DMS153 treated with DMSO at 0.1 percent for 48 hours (cell line): ENCODE data around the gene WDR37.
"Not testable (repeated sequence)": the region's sequence is repeated elsewhere in the genome, so short reads cannot be mapped to it uniquely, and the experiment has no call there.

Source experiments
- DNase-seq: peaks from one replicate; lab custom pipeline; 2025; ENCODE audit not compliant: unreplicated experiment; lab: John Stamatoyannopoulos, UW

The WDR37 gene

DNA sequence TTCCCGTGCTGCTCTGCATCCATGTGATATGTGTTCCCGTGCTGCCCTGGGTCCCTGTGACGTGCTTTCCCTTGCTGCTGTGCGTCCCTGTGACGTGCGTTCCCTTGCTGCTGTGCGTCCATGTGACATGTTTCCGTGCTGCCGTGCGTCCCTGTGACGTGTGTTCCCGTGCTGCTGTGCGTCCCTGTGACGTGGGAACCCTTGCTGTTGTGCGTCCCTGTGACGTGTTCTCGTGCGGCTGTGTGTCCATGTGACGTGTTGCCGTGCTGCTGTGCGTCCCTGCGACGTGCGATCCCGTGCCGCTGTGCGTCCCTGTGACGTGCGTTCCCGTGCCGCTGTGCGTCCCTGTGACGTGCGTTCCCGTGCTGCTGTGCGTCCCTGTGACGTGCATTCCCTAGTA is 45.8 kb downstream of the WDR37 start:
- no peak for DNase-seq

DNA sequence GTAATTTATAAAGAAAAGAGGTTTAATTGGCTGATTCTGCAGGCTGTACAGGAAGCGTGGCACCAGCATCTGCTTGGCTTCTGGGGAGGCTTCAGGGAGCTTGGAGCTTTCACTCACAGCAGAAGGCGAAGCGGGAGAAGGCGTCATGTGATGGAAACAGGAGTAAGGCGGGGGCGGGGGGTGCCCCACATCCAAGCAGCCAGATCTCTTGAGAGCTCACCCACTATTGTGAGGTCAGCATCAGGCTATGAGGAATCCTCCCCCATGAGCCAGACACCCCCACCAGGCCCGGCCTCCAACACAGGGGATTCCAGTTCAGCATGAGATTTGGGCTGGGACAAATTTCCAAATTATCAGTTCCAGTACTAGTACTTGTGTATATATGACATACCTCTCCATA is 46.2 kb downstream of the WDR37 start:
- DNase-seq, result no peak

DNA sequence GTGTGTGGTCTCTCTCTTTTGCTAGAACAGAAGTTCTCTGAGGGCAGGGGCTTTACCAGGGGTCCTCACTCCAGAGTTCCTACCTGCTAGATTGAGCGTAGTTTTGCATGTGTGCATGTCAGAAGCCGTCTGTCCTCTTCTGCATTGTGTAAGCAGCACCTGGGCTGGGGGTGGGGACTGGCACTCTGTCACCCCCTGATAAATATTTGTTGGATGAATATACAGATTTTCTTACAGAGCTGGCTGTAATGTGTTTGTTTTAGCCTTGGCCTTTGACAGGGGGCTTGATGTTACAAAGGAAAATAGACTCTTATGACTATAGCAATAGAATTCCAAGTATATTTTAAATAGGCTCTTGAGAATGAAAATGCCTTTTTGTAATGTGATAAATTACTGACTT is 46.6 kb downstream of the WDR37 start:
- no peak for DNase-seq

DNA sequence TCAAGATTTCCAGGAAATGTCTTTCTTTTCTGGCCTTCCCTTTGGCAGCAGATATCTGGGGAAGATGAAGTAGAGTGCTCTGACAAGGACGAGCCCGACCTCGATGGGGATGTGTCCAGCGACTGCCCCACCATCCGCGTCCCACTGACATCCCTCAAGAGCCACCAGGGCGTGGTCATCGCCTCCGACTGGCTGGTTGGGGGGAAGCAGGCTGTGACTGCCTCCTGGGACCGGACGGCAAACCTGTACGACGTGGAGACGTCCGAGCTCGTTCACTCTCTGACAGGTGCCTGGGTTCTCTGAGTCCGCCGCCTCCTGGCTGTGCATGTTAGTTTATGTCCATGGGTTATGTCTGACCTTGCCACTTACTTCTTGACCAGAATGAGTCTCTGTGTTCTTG is 47.4 kb downstream of the WDR37 start:
- no peak for DNase-seq

DNA sequence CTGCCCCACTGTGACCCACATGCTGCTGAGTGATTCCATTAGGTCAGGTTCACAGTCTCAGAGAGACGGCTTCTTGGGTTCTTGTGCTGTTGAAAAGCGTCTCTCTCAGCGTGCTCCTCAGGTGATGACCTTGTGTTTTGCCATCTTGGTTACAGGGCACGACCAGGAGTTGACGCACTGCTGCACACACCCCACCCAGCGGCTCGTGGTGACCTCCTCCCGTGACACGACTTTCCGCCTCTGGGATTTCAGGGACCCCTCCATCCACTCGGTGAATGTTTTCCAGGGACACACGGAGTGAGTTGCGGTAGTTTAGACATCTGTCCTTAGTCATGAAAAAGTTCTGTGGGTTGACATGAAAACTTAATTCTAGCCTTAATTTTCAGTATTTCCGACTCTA is 48.8 kb downstream of the WDR37 start:
- no peak for DNase-seq

DNA sequence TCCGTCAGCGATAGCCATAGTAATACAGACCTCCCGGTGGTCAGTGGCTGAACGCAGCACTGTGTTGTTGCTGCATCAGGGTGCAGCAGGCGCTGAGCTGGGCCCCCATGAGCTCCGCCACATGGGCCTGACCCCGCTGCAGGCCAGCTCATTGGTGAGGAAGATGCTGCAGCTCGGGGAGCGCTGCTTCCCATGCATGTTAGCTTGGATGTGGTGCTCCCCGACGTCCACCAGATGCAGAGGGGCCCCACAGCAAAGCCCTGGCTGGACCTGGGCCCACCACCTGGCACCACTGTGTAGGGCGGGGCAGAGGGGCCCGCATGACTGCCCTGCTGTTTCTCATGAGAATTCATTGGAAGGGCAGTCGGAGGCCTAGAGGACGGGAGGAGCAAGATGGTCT is 50.8 kb downstream of the WDR37 start:
- no peak for DNase-seq

DNA sequence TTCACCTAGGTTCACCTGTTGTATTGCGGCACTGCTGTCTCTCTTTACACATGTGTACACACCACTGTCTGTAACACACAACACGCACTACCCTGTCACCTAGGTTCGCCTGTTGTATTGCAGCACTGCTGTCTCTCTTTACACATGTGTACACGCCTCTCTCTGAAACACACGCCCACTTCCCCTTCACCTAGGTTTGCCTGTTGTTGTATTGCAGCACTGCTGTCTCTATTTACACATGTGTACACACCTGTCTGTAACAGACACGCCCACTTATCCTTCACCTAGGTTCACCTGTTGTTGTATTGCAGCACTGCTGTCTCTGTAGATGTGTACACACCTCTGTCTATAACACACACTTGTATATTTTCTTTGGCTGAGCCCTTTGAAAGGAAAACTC is 51.5 kb downstream of the WDR37 start:
- DNase-seq, result no peak

DNA sequence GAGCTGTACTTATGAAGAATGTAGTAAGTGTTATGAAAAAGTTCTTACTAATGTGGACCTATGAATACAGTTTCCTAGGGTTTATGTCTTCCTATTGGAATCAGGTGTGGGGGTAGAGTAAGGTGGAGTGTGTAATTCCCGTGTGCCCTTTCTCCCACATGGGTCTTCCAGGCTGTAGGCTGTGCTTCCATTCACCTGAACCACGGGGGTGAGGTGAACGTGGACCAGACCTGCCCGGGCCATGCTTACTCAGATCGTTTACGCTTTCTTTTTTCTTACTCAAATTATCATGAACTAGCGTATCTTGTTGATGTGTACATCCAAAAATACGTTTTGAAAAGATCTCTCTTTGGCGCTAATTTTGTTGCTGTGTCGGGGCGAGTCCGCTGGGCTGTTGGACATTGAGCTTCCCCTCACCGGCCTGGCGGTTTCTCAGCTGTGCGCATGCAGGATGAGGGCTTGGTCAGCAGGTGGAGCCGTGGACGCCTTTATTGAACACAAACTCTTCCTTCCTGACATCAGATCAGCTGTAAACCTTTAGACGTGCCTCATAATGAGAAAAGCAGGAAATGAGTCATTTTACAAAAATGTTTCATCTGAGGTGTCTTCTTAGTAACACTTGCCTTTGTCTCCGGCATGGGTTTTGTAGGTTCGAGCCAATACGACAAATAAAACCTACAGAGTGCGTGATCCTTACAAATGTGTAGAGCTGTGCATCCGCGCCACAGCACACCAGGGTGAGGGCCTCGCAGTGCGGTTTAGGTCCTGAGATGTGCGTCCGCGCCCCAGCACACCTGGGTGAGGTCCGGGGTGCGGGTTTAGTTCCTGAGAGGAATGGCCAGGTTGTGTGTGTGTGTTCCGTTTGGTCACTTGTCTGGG is 53.8 kb downstream of the WDR37 start:
- no peak for DNase-seq

DNA sequence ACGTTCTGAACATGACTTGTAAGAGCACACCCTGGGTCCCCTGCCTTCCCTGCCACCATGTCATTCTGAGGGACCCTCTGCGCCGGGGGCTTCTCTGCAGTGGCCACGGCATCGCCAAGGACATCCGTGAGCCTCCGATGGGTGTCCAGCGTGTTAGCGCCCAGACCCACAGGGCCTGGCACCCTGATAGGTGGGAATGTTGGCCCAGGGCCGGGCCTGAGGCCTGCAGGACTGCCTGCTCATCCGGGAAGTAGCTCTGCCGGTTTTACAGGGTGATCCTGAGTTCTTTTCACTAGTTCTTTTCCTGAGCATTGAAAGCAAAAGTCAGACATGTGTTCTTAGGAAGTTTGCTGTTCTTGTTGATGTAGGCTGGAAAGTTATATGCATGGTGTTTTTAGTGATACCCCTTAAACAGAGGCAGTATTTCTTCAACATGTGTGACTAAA is 54.5 kb downstream of the WDR37 start:
- no peak for DNase-seq

DNA sequence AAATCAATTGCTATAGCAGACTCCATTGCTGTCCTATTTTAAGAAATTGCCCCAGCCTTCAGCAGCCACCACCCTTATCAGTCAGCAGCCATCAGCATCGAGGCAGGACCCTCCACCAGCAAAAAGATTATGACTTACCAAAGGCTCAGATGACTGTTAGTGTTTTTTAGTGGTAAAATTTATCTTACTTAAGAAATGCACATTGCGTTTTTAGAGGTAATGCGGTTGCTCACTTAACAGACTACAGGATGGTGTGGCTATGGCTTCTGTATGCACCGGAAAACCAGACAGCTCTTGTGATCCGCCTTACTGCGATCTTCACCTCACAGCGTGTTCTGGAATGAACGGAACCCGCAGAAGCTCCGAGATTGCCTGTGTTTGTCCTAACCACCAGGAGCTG is 58.1 kb downstream of the WDR37 start:
- no peak for DNase-seq

DNA sequence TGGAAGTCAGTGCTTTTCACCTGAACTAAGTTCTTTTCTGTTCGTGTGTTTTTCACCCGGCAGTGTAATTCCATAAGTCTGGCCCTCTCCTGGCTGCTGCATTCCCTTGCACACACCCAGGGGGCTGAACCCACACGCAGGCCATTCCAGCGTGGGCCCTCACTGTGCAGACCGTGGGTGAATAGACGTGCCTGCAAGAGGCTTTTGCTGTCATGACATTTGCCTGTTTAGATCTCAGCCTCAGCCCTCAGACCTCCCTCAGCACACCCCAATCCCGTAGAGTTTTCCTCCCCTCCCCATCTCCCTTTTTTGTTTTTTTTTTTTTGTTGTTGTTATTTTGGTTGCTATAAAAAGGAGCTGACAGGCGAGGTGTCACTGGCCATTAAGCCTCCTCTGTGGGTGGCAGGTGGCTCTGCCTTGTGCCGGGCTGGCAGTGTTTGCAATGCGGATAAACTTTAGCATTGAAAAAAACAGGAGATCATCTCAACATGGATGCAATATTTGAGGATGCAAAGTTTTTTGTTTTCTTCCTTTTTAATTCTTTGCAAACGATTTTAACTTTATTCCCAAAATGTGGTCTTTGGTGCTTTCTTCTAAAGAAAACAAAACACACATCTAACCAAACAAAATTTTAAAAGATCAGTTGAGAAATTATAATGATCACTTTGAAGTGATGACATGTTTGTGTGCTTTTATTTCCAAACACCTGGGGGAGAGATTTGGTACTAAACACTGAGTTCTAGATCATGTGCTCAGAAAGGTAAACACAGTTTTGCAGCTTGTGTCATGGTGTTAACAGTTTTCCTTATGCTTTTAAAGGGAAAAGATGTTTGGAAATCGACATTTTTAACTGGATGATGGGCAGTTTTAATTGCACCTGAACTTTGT is 58.8 kb downstream of the WDR37 start:
- no peak for DNase-seq

DNA sequence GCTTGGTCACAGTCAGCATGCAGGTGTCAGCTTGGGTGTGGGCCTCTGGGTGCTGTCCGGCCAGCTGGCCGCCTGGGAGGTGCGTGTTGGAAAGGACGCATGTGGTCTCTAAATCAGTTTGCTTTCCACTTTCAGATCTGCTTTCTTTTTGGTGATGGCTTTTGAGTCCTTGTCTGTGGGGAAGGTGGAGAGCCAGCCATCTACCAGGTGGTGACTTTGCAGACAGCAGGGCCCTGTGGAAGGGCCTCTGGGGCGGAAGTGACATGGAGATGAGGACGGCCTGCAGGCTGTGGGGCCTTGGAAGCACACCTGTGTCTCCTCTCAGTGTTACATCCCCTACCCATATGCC is 59.4 kb downstream of the WDR37 start:
- no peak for DNase-seq

DNA sequence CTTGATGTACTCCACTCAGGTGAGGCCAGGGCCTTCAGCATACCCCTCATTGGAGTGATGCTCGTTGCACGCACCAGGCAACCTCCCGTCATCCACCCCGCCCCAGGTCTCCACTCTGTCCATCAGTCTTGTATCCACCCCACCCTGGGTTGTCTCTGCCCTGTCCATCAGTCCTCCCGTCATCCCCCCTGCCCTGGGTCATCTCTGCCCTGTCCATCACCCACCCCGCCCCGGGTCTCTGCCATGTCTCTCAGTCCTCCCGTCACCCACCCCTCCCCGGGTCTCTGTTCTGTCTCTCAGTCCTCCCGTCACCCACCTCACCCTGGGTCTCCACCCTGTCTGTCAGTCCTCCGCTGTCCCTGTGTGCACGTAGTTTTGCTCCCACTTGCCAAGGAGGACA is 59.9 kb downstream of the WDR37 start:
- DNase-seq, result no peak

DNA sequence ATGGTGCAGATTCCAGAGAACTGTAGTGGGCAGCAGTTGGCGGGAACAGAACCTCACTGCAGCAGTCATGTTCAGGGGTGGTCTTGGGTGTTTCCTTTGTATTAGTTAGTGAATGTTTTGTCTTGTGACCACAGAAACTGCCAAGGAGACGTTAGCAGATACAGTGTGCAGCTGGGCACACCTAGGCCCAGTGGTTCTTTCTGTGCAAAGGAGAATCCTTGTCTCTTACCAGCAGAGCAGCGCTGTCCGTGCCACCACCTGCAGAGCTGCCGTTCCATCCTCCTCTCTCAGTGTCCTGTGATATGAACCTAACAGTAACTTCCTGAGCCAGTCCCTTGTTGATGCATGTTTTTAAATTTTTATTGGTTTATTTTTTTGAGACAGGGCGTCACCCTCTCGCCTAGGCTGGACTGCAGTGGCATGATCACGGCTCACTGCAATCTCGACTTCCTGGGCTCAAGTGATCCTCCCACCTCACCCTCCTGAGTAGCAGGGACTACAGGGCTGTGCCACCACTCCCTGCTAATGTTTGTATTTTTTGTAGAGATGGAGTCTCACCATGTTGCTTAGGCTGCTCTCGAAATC is 60.6 kb downstream of the WDR37 start:
- no peak for DNase-seq

DNA sequence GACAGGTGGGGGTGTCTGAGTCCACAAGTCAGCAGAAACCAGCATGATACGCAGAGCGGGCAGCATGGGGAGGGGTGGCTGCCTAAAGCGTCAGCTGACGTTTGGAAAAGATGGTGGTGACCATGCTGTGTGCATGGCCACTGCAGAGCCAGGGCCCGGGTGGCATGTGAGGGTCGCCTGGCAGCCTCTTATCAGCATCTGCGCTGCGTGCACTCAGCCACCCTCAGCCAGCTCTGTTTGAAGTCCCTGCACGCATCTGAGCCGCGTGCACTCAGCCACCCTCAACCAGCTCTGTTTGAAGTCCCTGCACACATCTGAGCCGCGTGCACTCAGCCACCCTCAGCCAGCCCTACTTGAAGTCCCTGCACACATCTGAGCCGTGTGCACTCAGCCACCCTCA is 61.5 kb downstream of the WDR37 start:
- DNase-seq, result no peak

DNA sequence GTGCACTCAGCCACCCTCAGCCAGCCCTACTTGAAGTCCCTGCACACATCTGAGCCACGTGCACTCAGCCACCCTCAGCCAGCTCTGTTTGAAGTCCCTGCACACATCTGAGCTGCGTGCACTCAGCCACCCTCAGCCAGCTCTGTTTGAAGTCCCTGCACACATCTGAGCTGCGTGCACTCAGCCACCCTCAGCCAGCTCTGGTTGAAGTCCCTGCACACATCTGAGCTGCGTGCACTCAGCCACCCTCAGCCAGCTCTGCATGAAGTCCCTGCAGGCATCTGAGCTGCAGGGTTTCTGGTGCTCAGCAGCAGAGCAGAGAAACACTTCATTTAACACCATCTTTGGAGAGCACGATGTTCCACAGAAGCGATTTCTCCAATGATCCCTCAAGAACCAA is 62.1 kb downstream of the WDR37 start:
- DNase-seq, result not testable (repeated sequence)

DNA sequence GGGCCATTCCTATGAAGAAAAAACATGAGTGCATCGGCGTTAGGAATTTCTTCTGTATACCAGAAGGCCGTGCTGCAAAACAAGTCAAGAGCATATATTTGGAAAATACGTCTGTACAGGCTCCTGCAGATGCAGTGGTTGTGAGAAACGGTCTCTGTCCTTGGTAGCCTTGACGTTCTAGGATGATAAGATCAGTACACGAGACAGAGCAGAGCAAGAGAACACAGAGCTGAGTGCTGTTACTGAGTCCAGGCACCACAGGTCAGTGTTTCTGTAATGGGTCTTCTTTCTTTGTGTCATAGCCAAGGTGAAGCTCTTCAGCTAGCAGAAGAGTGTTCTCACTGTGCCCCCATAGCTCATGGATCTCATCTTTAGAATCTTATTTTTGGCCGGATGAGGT is 62.8 kb downstream of the WDR37 start:
- DNase-seq, result no peak

DNA sequence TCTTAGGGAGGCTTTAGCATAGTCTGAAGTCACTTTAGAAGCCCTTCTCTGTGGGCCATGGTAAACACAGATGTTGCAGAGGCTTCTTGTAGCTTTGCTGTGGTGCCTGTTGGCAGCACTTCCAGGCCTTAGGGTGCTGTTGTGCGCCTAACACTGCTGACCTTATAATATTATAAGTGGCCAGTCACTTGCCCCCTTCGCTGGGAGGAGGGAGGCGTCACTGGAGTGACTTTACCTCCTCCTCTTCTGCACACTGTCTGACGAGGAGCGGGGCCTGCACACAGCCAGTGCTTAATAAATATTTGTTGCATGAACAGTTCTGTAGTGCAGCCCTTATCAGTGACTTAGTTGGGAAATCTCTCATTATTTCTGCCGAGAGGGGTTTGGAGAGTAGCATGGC is 63.3 kb downstream of the WDR37 start:
- DNase-seq, result no peak

DNA sequence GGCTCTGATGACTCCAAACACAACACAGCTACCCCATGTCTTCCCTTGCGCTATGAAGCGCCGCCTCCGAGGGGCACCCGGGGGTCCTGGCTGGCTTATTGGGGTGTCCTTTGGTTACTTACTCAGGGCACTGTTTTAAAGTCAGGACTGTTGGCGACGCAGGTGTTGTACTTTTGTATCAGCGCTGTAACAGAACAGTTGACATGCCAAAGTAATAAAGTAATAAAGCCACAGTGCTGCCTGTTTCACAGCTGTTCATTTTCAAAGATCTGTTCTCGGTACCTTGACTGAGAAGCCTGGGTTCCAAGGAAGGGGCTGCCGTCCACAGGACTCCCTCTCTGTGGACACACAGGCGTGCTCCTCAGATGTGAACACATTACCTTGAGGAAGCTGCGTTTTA is 64.1 kb downstream of the WDR37 start:
- DNase-seq, result no peak

DNA sequence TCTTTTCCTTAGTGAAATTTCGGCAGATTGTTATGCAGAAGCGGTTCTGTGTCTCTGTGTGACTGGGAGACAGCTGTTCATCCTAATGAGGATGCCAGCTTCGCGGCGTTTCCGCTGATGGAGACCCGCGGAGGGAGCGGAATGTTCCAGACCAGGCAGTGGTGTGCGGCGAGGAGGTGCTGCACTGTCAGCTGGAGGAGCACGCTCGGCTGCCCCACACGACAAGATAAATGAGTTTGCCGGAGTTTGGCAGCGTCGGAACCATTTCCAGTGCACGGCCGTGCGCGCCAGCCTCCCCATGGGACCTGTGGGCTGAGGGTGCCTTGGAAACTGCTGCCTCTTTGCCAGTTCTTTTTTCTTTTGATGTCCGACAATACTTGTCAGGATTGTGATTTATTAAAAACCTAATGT is 64.6 kb downstream of the WDR37 start:
- no peak for DNase-seq

DNA sequence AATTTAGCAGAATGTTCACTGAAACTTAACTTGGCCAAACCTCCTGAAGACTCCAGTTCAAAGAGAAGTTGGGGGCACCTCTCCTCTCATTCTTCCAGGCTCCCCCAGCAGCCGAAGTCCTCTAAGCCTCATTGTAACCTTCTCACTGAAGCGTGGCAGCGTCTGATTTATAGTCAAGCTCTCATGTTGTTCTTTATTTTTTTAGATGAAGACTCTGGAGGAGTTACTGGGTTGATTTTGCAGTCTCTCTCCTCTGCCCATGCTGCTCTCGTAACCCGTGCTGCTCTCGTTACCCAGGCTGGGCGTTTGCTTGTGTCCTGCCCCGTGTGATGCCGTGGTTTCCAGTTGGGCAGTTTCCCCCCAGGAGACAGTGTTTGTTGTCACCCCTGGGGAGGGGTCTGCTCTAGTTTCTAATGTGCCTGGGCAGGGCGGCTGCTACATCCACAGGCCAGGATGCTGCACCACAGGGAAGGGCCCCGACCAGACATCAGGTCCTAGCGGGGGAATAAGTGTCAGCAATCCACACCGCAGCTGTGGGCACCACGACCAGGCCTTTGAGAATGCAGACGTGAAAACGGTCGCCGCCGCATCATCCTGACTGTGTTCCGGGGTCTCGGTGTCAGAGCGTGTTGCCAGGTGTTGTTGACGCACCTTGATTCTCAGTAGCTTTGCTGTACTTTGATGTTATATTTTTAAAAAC is 65.2 kb downstream of the WDR37 start:
- no peak for DNase-seq
